Endothelial cell of umbilical vein (primary cell): ENCODE results near the gene TRANK1. TPM values are rescaled to one million over a fixed set of nuclear protein-coding genes. Genes with fewer than 3 reads are reported as not detected.

ENCODE experiments used
- BruUV-seq: library from RNA; stranded (reverse); fragments of 400-500 nt; replicated peaks from 2 replicates; lab custom pipeline; 2021; lab: Mats Ljungman, UMichigan
- CTCF ChIA-PET: fragments of 300-600, 350-600 bp; sonication (Branson Sonifier 250); formaldehyde crosslinking; loops from one replicate; lab custom pipeline; 2021; ENCODE audit warnings: antibody characterized with exemption, inconsistent platforms; lab: Charles Lee
- POLR2A ChIA-PET: fragments of 300-600, 350-600 bp; sonication (Branson Sonifier 250); formaldehyde crosslinking; loops from one replicate; lab custom pipeline; 2021; ENCODE audit warnings: antibody characterized with exemption, inconsistent platforms; lab: Charles Lee
- DNase-seq: peaks from one replicate; pipeline ENCODE4 v3.0.0-alpha.2; 2011; ENCODE audit warnings: low read depth, low spot score
- FAIRE-seq: peaks from 2 replicates; lab custom pipeline; 2011; peaks lifted over from hg19 to GRCh38; lab: Jason Lieb, UNC
- H2AFZ ChIP-seq: 2 replicates; pipeline ENCODE4 v1.6.0; 2012; ENCODE audit warnings: low read depth, low read length, control low read depth, inconsistent platforms
- H3K27ac ChIP-seq: 2 replicates; pipeline ENCODE4 v1.5.1; 2011; ENCODE audit warnings: low read depth, mild to moderate bottlenecking, control low read depth, low read length, moderate library complexity; ENCODE audit not compliant: insufficient read depth
- H3K27me3 ChIP-seq, 2 experiments: 2 replicates each; pipeline versions ENCODE4 v1.6.0 to v1.6.1; 2011; ENCODE audit warnings: low read length in 2 of 2, mixed read lengths in 1 of 2; ENCODE audit not compliant: control insufficient read depth in 2 of 2, insufficient read depth in 2 of 2
- H3K36me3 ChIP-seq, 2 experiments: 2 replicates in 1 of 2; 3 replicates in 1 of 2; pipeline ENCODE4 v1.5.1; 2011; ENCODE audit warnings: low read length in 2 of 2, mild to moderate bottlenecking in 1 of 2, moderate library complexity in 1 of 2; ENCODE audit not compliant: control insufficient read depth in 2 of 2, insufficient read depth in 2 of 2; ENCODE audit errors: extremely low read depth in 1 of 2
- H3K4me1 ChIP-seq: 3 replicates; pipeline ENCODE4 v1.5.1; 2011; ENCODE audit warnings: mild to moderate bottlenecking, low read length; ENCODE audit not compliant: control insufficient read depth, insufficient read depth; ENCODE audit errors: extremely low read depth
- H3K4me2 ChIP-seq: 2 replicates; pipeline ENCODE4 v1.6.1; 2011; ENCODE audit warnings: low read length, control low read depth, mixed read lengths; ENCODE audit not compliant: insufficient read depth
- H3K4me3 ChIP-seq, 3 experiments: fragments of 200-600 bp in 1 of 3; sonication (generic), shearing (Covaris generic) in 1 of 3; replicated peaks in 1 of 3; 2 replicates each; pipeline ENCODE4 v1.5.1; 2011 to 2016; ENCODE audit warnings: control low read depth in 3 of 3, low read length in 3 of 3, mild to moderate bottlenecking in 2 of 3, inconsistent platforms in 1 of 3, low read depth in 1 of 3, moderate library complexity in 1 of 3; ENCODE audit not compliant: insufficient read depth in 1 of 3
- H3K79me2 ChIP-seq: 2 replicates; pipeline ENCODE4 v1.6.0; 2012; ENCODE audit warnings: low read length, inconsistent platforms; ENCODE audit not compliant: control insufficient read depth, insufficient read depth
- H3K9ac ChIP-seq: replicated peaks from 2 replicates; pipeline ENCODE3; 2011; ENCODE audit warnings: low read length, control low read depth; ENCODE audit not compliant: insufficient read depth; ENCODE audit errors: extremely low read depth
- H3K9me1 ChIP-seq: replicated peaks from 3 replicates; pipeline ENCODE4 v1.6.0; 2011; ENCODE audit warnings: mild to moderate bottlenecking, low read length; ENCODE audit not compliant: control insufficient read depth, insufficient read depth; ENCODE audit errors: extremely low read depth
- H3K9me3 ChIP-seq: replicated peaks from 2 replicates; pipeline ENCODE4 v1.5.1; 2012; ENCODE audit warnings: low read length, inconsistent platforms; ENCODE audit not compliant: control insufficient read depth, insufficient read depth
- H4K20me1 ChIP-seq: replicated peaks from 2 replicates; pipeline ENCODE3; 2011; ENCODE audit warnings: mild to moderate bottlenecking, low read length; ENCODE audit not compliant: control insufficient read depth, insufficient read depth; ENCODE audit errors: extremely low read depth
- CTCF ChIP-seq, 2 donors: IDR thresholded peaks; 1 replicate in 1 of 2; 2 replicates in 1 of 2; pipeline ENCODE4 v1.5.1; 2011; ENCODE audit warnings: low read length in 2 of 2, mild to moderate bottlenecking in 2 of 2, moderate library complexity in 2 of 2, control low read depth in 1 of 2, inconsistent platforms in 1 of 2, low read depth in 1 of 2; ENCODE audit not compliant: insufficient read depth in 1 of 2; ENCODE audit errors: extremely low read depth in 1 of 2
- EZH2 ChIP-seq: IDR thresholded peaks from 2 replicates; pipeline ENCODE4 v1.6.1; 2012; ENCODE audit warnings: borderline replicate concordance, low read depth, mild to moderate bottlenecking, moderate library complexity, low read length, inconsistent platforms; ENCODE audit not compliant: severe bottlenecking
- FOS ChIP-seq: IDR thresholded peaks from 2 replicates; pipeline ENCODE4 v1.6.1; 2011; ENCODE audit warnings: mild to moderate bottlenecking, low read length, moderate library complexity, borderline replicate concordance; ENCODE audit not compliant: insufficient read depth
- GATA2 ChIP-seq: IDR thresholded peaks from 2 replicates; pipeline ENCODE4 v1.7.0; 2011; ENCODE audit warnings: low read depth, mild to moderate bottlenecking, moderate library complexity, mixed read lengths, low read length; ENCODE audit not compliant: insufficient read length, insufficient read depth
- MYC ChIP-seq: IDR thresholded peaks from one replicate; pipeline ENCODE4 v1.6.1; 2011; ENCODE audit warnings: mild to moderate bottlenecking, low read depth, low read length
- POLR2AphosphoS5 ChIP-seq: IDR thresholded peaks from 2 replicates; pipeline ENCODE4 v1.6.1; 2012; ENCODE audit warnings: low read depth, mild to moderate bottlenecking, control low read depth, low read length, moderate library complexity; ENCODE audit not compliant: insufficient read depth
- dilution Hi-C: fragments of 300-500 bp; cut with MboI; formaldehyde crosslinking; loops from one replicate; pipeline ENCODE4 v1.15.0; 2019; ENCODE audit warnings: low sequenced_read_pairs; ENCODE audit not compliant: extremely low pct_ligation_motif_present
- intact Hi-C: fragments of 100-400 bp; cut with micrococcal nuclease; formaldehyde crosslinking; loops from one replicate; pipeline ENCODE4 v1.10.0; 2022
- polyA plus RNA-seq, 4 experiments: library from polyadenylated mRNA; depleted of rRNA in 3 of 4; stranded (reverse) in 3 of 4; unstranded in 1 of 4; fragments of >200 nt; gene quantifications; 2 replicates each; pipeline versions ENCODE4 v1.2.1 to v1.2.3, GENCODE V29; 2011 to 2012; ENCODE audit warnings: missing spikeins in 1 of 4
- total RNA-seq: library from RNA; stranded (reverse); gene quantifications from 2 replicates; pipeline ENCODE4 v1.2.3, GENCODE V29; 2021
- TF ChIP-seq, protein P1 (sequence below): IDR thresholded peaks from 2 replicates; pipeline ENCODE4 v1.6.1; 2011; ENCODE audit not compliant: insufficient read depth, insufficient read length

Gene TRANK1
- total and polyA plus RNA-seq, 2 donors (not counting 3 experiments of a cell fraction or from before 2014, with no cell fraction given), result 4.6 to 14.4 TPM

DNA sequence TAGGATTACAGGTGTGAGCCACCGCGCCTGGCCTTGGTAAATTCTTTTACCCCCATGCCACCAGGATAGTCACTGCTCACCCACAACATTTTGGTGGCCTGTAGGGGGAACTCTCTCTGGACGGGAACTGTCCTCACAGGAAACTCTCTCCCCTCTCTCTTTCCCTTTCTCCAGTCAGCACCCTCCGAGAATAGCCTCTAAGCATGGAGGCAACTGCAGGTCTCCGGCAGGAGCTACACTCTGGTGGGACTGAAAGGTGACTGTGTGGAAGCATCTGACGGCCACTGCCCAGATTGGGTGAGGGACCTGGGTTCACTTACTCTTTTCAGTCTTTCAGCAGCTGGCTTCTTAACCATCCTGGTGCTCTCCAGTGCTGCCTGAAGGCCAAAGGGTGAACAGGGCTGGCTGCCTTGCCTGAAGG, 21.3 kb downstream of the TRANK1 start:
- Histone ChIP-seq H3K36me3 (no peaks in the 10 kb centered on the region), H2AFZ (no peak overlapping the region), H3K4me2 (no peak overlapping the region), H3K9me1 (no peaks in the 10 kb centered on the region), H3K27ac (no peak overlapping the region), H3K4me1 (no peaks in the 10 kb centered on the region), H3K27me3 (no peaks in the 10 kb centered on the region), H4K20me1 (no peaks in the 10 kb centered on the region), H3K9me3 (no peaks in the 10 kb centered on the region), H3K79me2 (no peaks in the 10 kb centered on the region), H3K9ac (no peak overlapping the region), H3K4me3 (no peak overlapping the region)
- dilution Hi-C loops, result no loop called here
- no peak for TF ChIP-seq FOS
- TF ChIP-seq CTCF (IDR thresholded peaks at IDR 0.05; ENCODE audit: extremely low read depth in 1 of 2, insufficient read depth in 1 of 2, low read depth in 1 of 2, low read length in 2 of 2), result peak in 1 of 2 donors; percentile 3
- no peak for TF ChIP-seq EZH2
- TF ChIP-seq POLR2AphosphoS5, result no peak
- no peak for TF ChIP-seq MYC
- no peak for TF ChIP-seq GATA2
- TF ChIP-seq, protein P1, sequence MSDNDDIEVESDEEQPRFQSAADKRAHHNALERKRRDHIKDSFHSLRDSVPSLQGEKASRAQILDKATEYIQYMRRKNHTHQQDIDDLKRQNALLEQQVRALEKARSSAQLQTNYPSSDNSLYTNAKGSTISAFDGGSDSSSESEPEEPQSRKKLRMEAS, result no peak
- no peak for FAIRE-seq
- intact Hi-C loops, result no loop called here
- BruUV-seq, result no TSS peak
- POLR2A ChIA-PET, result no interaction called here
- no peak for DNase-seq
- CTCF ChIA-PET, result interaction anchor here (0.8 to 2.6 kb wide), 9 partner anchors 9 to 36 kb away, joined by 3 to 11 read pairs (median 5); partner anchors contain the start of gene TRANK1
